Bronchus fibroblast of lung (primary cell): Measurements from ENCODE around the gene TSC22D2. TPM values are rescaled to one million over a fixed set of nuclear protein-coding genes. Genes with fewer than 3 reads are reported as not detected.

Source experiments
- total RNA-seq: library from RNA; depleted of rRNA; stranded (reverse); fragments of >200 nt; gene quantifications from 2 replicates; pipeline ENCODE4 v1.2.3, GENCODE V29; 2015

Gene TSC22D2
- total RNA-seq: 8.8 and 10.1 TPM in 2 replicates

GRCh38 chr3:150408221-150409124, at the start of gene TSC22D2:
Gene TSC22D2 (plus strand): TSS chr3:150408298. CDS start chr3:150409351, 1,053 bp downstream.

Other genes with a start within 250 kb of the TSC22D2 start
- 211 and 224 TPM in 2 replicates for gene SERP1, start 138.2 kb downstream of the TSC22D2 start, total RNA-seq
- gene EIF2A, start 138.5 kb downstream of the TSC22D2 start, total RNA-seq: 89.3 and 93.3 TPM in 2 replicates
- gene SELENOT, start 195.0 kb downstream of the TSC22D2 start, total RNA-seq: 73.9 and 81.2 TPM in 2 replicates